HepG2 (cell line): Measurements from ENCODE around the gene MEGF6. TPM values are rescaled to one million over a fixed set of nuclear protein-coding genes. Genes with fewer than 3 reads are reported as not detected.

ENCODE experiments used
- ATAC-seq: fragments of 200-7000 bp; cut with Tn5 transposase; 3 replicates; pipeline ENCODE4 v1.9.1; 2020; ENCODE audit warnings: mild to moderate bottlenecking, moderate library complexity
- BruUV-seq: library from RNA; stranded (reverse); fragments of 400-500 nt; replicated peaks from 2 replicates; lab custom pipeline; 2021; lab: Mats Ljungman, UMichigan
- CTCF ChIA-PET: fragments of 300-600 bp; formaldehyde crosslinking; extraction: SDS; loops from one replicate; lab custom pipeline; 2021; ENCODE audit warnings: low total read pairs, inconsistent platforms, low intra/inter-chr PET ratio; lab: Yijun Ruan, JAX
- POLR2A ChIA-PET: fragments of 350-600 bp; sonication (Branson Sonifier 250); formaldehyde crosslinking; loops from one replicate; lab custom pipeline; 2020; ENCODE audit warnings: antibody characterized with exemption, inconsistent platforms; lab: Yijun Ruan, JAX
- DNase-seq: peaks from one replicate; pipeline ENCODE4 v3.0.0-alpha.2; 2015; ENCODE audit warnings: low spot score
- FAIRE-seq: peaks from 3 replicates; lab custom pipeline; 2011; peaks lifted over from hg19 to GRCh38; lab: Jason Lieb, UNC
- H2AFZ ChIP-seq: one replicate; pipeline ENCODE4 v1.6.1; 2011; ENCODE audit warnings: low read length, inconsistent platforms
- H3K27ac ChIP-seq: fragments of 300-600 bp; 3 replicates; pipeline ENCODE4 v1.8.0; 2011; ENCODE audit warnings: mixed run types, mild to moderate bottlenecking, mixed read lengths, low read length, inconsistent platforms; ENCODE audit not compliant: insufficient read depth; ENCODE audit errors: extremely low read length
- H3K27me3 ChIP-seq, 2 experiments: fragments of 200-600 bp in 1 of 2; 2 replicates in 1 of 2; 3 replicates in 1 of 2; pipeline versions ENCODE4 v1.6.0 to v1.8.0; 2011; ENCODE audit warnings: low read length in 2 of 2, mild to moderate bottlenecking in 2 of 2, moderate library complexity in 2 of 2, inconsistent platforms in 1 of 2; ENCODE audit not compliant: insufficient read depth in 2 of 2, control insufficient read depth in 1 of 2
- H3K36me3 ChIP-seq, 2 experiments: fragments of 200-600 bp in 1 of 2; replicated peaks in 1 of 2; 2 replicates in 1 of 2; 3 replicates in 1 of 2; pipeline versions ENCODE4 v1.5.1 to v1.8.0; 2011; ENCODE audit warnings: low read length in 2 of 2, inconsistent platforms in 1 of 2; ENCODE audit not compliant: insufficient read depth in 2 of 2, control insufficient read depth in 1 of 2
- H3K4me1 ChIP-seq: 2 replicates; pipeline ENCODE4 v1.5.1; 2012; ENCODE audit warnings: low read length, inconsistent platforms; ENCODE audit not compliant: insufficient read depth
- H3K4me2 ChIP-seq: 2 replicates; pipeline ENCODE4 v1.6.0; 2011; ENCODE audit warnings: low read depth, low read length, inconsistent platforms
- H3K4me3 ChIP-seq, 3 experiments: fragments of 200-600 bp in 1 of 3; sonication (generic), shearing (Covaris generic) in 1 of 3; replicated peaks in 1 of 3; 2 replicates each; pipeline ENCODE4 v1.5.1; 2011 to 2016; ENCODE audit warnings: low read length in 3 of 3, inconsistent platforms in 2 of 3, low read depth in 2 of 3, mild to moderate bottlenecking in 2 of 3, control low read depth in 1 of 3, mixed read lengths in 1 of 3; ENCODE audit not compliant: insufficient read depth in 1 of 3
- H3K79me2 ChIP-seq: one replicate; pipeline ENCODE4 v1.6.1; 2011; ENCODE audit warnings: low read length, inconsistent platforms; ENCODE audit not compliant: insufficient read depth
- H3K9ac ChIP-seq: 2 replicates; pipeline ENCODE4 v1.6.0; 2011; ENCODE audit warnings: mild to moderate bottlenecking, low read depth, low read length, inconsistent platforms; ENCODE audit not compliant: insufficient read depth
- H3K9me3 ChIP-seq: 2 replicates; pipeline ENCODE4 v1.5.1; 2012; ENCODE audit warnings: mild to moderate bottlenecking, low read length
- H4K20me1 ChIP-seq: 2 replicates; pipeline ENCODE4 v1.6.0; 2011; ENCODE audit warnings: inconsistent platforms, mild to moderate bottlenecking, low read length, moderate library complexity; ENCODE audit not compliant: insufficient read depth
- AGO2 ChIP-seq: fragments of 200-400 bp; formaldehyde crosslinking; optimal IDR thresholded peaks from 2 replicates; pipeline ENCODE3; 2017; ENCODE audit warnings: mild to moderate bottlenecking, low read depth, low read length, moderate library complexity
- DNMT1 ChIP-seq: sonication (generic); formaldehyde crosslinking; IDR thresholded peaks from 2 replicates; pipeline ENCODE4 v1.5.1; 2020; ENCODE audit warnings: mild to moderate bottlenecking, missing genetic modification reagents
- EEA1 ChIP-seq: sonication (generic); formaldehyde crosslinking; IDR thresholded peaks from 2 replicates; pipeline ENCODE4 v1.5.1; 2020; ENCODE audit warnings: mild to moderate bottlenecking, missing genetic modification reagents, borderline replicate concordance
- EHMT2 ChIP-seq: fragments of 200-600 bp; sonication (generic); IDR thresholded peaks from 2 replicates; pipeline ENCODE4 v1.7.0; 2017; ENCODE audit warnings: antibody characterized with exemption, low read depth, low read length, borderline replicate concordance
- IRX3 ChIP-seq: sonication (generic); formaldehyde crosslinking; IDR thresholded peaks from 2 replicates; pipeline ENCODE4 v1.8.1; 2023; ENCODE audit warnings: mild to moderate bottlenecking, low read depth, missing genetic modification reagents, borderline replicate concordance
- NR2F1 ChIP-seq, 2 experiments: fragments of 450-650 bp in 1 of 2; formaldehyde crosslinking in 1 of 2; IDR thresholded peaks; 2 replicates each; pipeline versions ENCODE4 v1.5.0 to v1.6.1; 2016 to 2020; ENCODE audit warnings: mild to moderate bottlenecking in 1 of 2, missing compliant biosample characterization in 1 of 2, missing genetic modification reagents in 1 of 2, moderate library complexity in 1 of 2
- RBFOX2 ChIP-seq: fragments of 200-400 bp; formaldehyde crosslinking; IDR thresholded peaks from 2 replicates; pipeline ENCODE4 v1.6.1; 2017; ENCODE audit warnings: low read depth, mild to moderate bottlenecking, low read length
- RBM22 ChIP-seq: fragments of 200-400 bp; formaldehyde crosslinking; optimal IDR thresholded peaks from 2 replicates; pipeline ENCODE3; 2017; ENCODE audit warnings: mild to moderate bottlenecking, low read length, moderate library complexity
- SETDB1 ChIP-seq: sonication (generic); formaldehyde crosslinking; IDR thresholded peaks from 2 replicates; pipeline ENCODE4 v1.5.1; 2020; ENCODE audit warnings: missing genetic modification reagents, mild to moderate bottlenecking, borderline replicate concordance
- TARDBP ChIP-seq: sonication (generic); formaldehyde crosslinking; IDR thresholded peaks from 2 replicates; pipeline ENCODE4 v1.8.0; 2022; ENCODE audit warnings: mild to moderate bottlenecking, missing genetic modification reagents
- ZFP37 ChIP-seq: sonication (generic); formaldehyde crosslinking; IDR thresholded peaks from 2 replicates; pipeline ENCODE4 v1.4.0; 2020; ENCODE audit warnings: missing genetic modification reagents, borderline replicate concordance
- ZKSCAN5 ChIP-seq: sonication (generic); formaldehyde crosslinking; IDR thresholded peaks from 2 replicates; pipeline ENCODE4 v1.5.1; 2020; ENCODE audit warnings: mild to moderate bottlenecking, missing genetic modification reagents
- ZNF24 ChIP-seq: fragments of 450-650 bp; IDR thresholded peaks from 2 replicates; pipeline ENCODE4 v1.6.1; 2017; ENCODE audit warnings: antibody characterized with exemption, mild to moderate bottlenecking
- ZNF264 ChIP-seq: sonication (generic); formaldehyde crosslinking; IDR thresholded peaks from 2 replicates; pipeline ENCODE4 v1.4.0; 2020; ENCODE audit warnings: missing genetic modification reagents
- ZNF382 ChIP-seq: sonication (generic); formaldehyde crosslinking; IDR thresholded peaks from 2 replicates; pipeline ENCODE4 v1.5.0; 2020; ENCODE audit warnings: missing genetic modification reagents, mild to moderate bottlenecking, borderline replicate concordance
- ZNF556 ChIP-seq: sonication (generic); formaldehyde crosslinking; IDR thresholded peaks from 2 replicates; pipeline ENCODE4 v1.4.0; 2020; ENCODE audit warnings: mild to moderate bottlenecking, missing genetic modification reagents, borderline replicate concordance
- ZNF557 ChIP-seq: sonication (generic); formaldehyde crosslinking; IDR thresholded peaks from 2 replicates; pipeline ENCODE4 v1.4.0; 2020; ENCODE audit warnings: missing genetic modification reagents
- ZNF589 ChIP-seq: sonication (generic); formaldehyde crosslinking; conservative IDR thresholded peaks from 2 replicates; pipeline ENCODE4 v1.8.0; 2022; ENCODE audit warnings: mild to moderate bottlenecking, moderate library complexity, missing genetic modification reagents
- ZNF75D ChIP-seq: sonication (generic); formaldehyde crosslinking; IDR thresholded peaks from 2 replicates; pipeline ENCODE4 v1.8.1; 2023; ENCODE audit warnings: missing genetic modification reagents, mild to moderate bottlenecking, borderline replicate concordance
- WGBS: methylation state at CpG from one replicate; pipeline ENCODE4 v1.1.6; 2017; ENCODE audit warnings: low lambda C conversion rate; 5-methylcytosine and 5-hydroxymethylcytosine counted together
- in situ Hi-C: cut with HindIII; loops from 2 replicates; pipeline ENCODE4 v1.10.0; 2017; ENCODE audit warnings: low pct_unique_long_range_greater_than_20kb; ENCODE audit not compliant: extremely low pct_ligation_motif_present
- intact Hi-C: fragments of 100-400 bp; cut with micrococcal nuclease; formaldehyde crosslinking; loops from one replicate; pipeline ENCODE4 v1.10.0; 2022; ENCODE audit not compliant: unreplicated experiment
- polyA plus RNA-seq, 8 experiments: library from polyadenylated mRNA; depleted of rRNA in 3 of 8; stranded (reverse) in 7 of 8; unstranded in 1 of 8; fragments of >200 nt; fragmentation: Illumina TruSeq in 4 of 8; extraction: Trizol in 4 of 8; gene quantifications; 2 replicates each; pipeline versions ENCODE4 v1.2.1 to v1.2.3, GENCODE V29; 2011 to 2016; ENCODE audit warnings: low read depth in 4 of 8, missing spikeins in 1 of 8, mixed read lengths in 1 of 8; ENCODE audit not compliant: insufficient read depth in 1 of 8
- total RNA-seq, 5 experiments: library from RNA; depleted of rRNA; stranded (reverse); fragments of >200 nt; fragmentation: Illumina TruSeq; extraction: Trizol; gene quantifications; 2 replicates each; pipeline ENCODE4 v1.2.3, GENCODE V29; 2016; ENCODE audit warnings: low read depth in 1 of 5

Gene MEGF6
- total and polyA plus RNA-seq, 2 of the 13 experiments (the other 11 are each of a cell fraction or from before 2014, with no cell fraction given): 1.9 TPM

DNA sequence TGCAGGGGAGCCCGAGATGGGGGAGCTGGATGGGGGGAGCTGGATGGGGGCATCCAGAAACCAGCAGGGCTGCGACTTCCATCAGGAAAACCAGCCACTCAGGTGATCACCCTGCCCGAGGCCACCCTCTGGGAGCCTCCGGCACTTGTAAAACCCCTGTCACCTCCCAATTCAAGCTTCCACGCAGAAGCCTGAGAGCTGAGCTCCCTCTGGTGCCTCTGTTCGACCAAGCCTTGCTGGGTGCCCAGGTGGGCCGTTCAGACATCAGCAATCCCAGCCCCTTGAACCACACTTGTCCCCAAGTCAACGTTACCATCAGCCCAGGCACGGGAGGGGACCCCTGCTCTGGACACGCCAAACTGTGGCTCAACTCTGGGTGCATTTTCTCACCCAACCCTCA lies 59.6 kb downstream of the MEGF6 start (continued):
- TF ChIP-seq ZFP37: no peak
- TF ChIP-seq ZNF382: no peak
- TF ChIP-seq ZNF264 (CRISPR knock-in tag): no peak

- WGBS: no CpG with 5 or more reads among the region's 5 CpGs
- CTCF ChIA-PET: no interaction called here
- H4K20me1 ChIP-seq: 0 out of 2 replicates have a peak, but pooled peaks cover 5% of the 10 kb centered on the region
- H3K79me2 ChIP-seq: no peaks in the 10 kb centered on the region
- no TSS peak for BruUV-seq
- no peaks in the 10 kb centered on the region for H3K36me3 ChIP-seq
- no peak overlapping the region for H3K9ac ChIP-seq
- H3K4me1 ChIP-seq: no peaks in the 10 kb centered on the region
- no peak overlapping the region for H3K27ac ChIP-seq
- POLR2A ChIA-PET: no interaction called here
- no peak overlapping the region for H3K4me2 ChIP-seq
- intact Hi-C loops: no loop called here
- peak; percentile 15 for TF ChIP-seq RBM22
- no peak for TF ChIP-seq ZNF557
- H3K4me3 ChIP-seq: no peak overlapping the region
- DNase-seq (no peak), ATAC-seq (no peak), FAIRE-seq (no peak)
- in situ Hi-C loops: no loop called here
- no peak overlapping the region for H2AFZ ChIP-seq
- H3K27me3 ChIP-seq: peaks cover under 1 to 49% of the 10 kb centered on the region in 2 experiments; a peak in 4 of 5 replicates
- H3K9me3 ChIP-seq: no peaks in the 10 kb centered on the region
Measured at GRCh38 chr1:3551290-3551678, 60.0 kb downstream of the MEGF6 start.

GRCh38 chr1:3550511-3551289 lies 60.6 kb downstream of the MEGF6 start:
- ChIA-PET POLR2A (no interaction called here), CTCF (no interaction called here)
- in situ Hi-C loops (no loop called here), intact Hi-C loops (no loop called here)
- no peaks in the 10 kb centered on the region for H3K4me1 ChIP-seq
- no peak overlapping the region for H2AFZ ChIP-seq
- ATAC-seq (no peak), DNase-seq (no peak), FAIRE-seq (no peak)
- no peak overlapping the region for H3K4me3 ChIP-seq
- H3K4me2 ChIP-seq: no peak overlapping the region
- no peaks in the 10 kb centered on the region for H3K9me3 ChIP-seq
- WGBS: 46% methylated on average over 5 of the region's 27 CpGs
- no peak overlapping the region for H3K9ac ChIP-seq
- no TSS peak for BruUV-seq
- H4K20me1 ChIP-seq: 0 out of 2 replicates have a peak, but pooled peaks cover 5% of the 10 kb centered on the region
- no peaks in the 10 kb centered on the region for H3K36me3 ChIP-seq
- H3K27me3 ChIP-seq: peaks cover 1 to 43% of the 10 kb centered on the region in 2 experiments; a peak in 4 of 5 replicates
- H3K27ac ChIP-seq: no peak overlapping the region
- no peaks in the 10 kb centered on the region for H3K79me2 ChIP-seq
- TF ChIP-seq EHMT2 (no peak), EEA1 (no peak), NR2F1 (CRISPR knock-in tag; IDR thresholded peaks at IDR 0.05) (no peak), IRX3 (no peak), SETDB1 (no peak), TARDBP (no peak), ZNF589 (no peak), ZNF24 (no peak), AGO2 (peak; percentile 67), RBFOX2 (peak; percentile 60), ZNF556 (CRISPR knock-in tag) (no peak), ZNF75D (CRISPR knock-in tag) (no peak), DNMT1 (CRISPR knock-in tag) (no peak), ZKSCAN5 (CRISPR knock-in tag) (no peak)
